Vagina (tissue), 2 donors: ENCODE results near the gene URI1.

ENCODE experiments used
- POLR2A ChIP-seq, 2 donors: fragments of 450-650 bp; IDR thresholded peaks; one replicate each; pipeline ENCODE4 v1.6.1; 2017; ENCODE audit warnings: antibody characterized with exemption in 2 of 2, mild to moderate bottlenecking in 2 of 2, moderate library complexity in 2 of 2
- POLR2AphosphoS5 ChIP-seq, 2 donors: sonication (generic); formaldehyde crosslinking; IDR thresholded peaks; one replicate each; pipeline ENCODE4 v1.9.0; 2017; ENCODE audit warnings: antibody characterized with exemption in 2 of 2, mild to moderate bottlenecking in 2 of 2, low read depth in 1 of 2; ENCODE audit not compliant: insufficient read depth in 1 of 2
- TF ChIP-seq, protein P1 (sequence below), 3 experiments: fragments of 450-650 bp in 2 of 3; fragments of 200-600 bp in 1 of 3; sonication (generic) in 1 of 3; IDR thresholded peaks; one replicate each; pipeline ENCODE4 v1.5.1; 2017 to 2019; ENCODE audit warnings: antibody characterized with exemption in 3 of 3, mild to moderate bottlenecking in 2 of 3, moderate library complexity in 2 of 3

DNA sequence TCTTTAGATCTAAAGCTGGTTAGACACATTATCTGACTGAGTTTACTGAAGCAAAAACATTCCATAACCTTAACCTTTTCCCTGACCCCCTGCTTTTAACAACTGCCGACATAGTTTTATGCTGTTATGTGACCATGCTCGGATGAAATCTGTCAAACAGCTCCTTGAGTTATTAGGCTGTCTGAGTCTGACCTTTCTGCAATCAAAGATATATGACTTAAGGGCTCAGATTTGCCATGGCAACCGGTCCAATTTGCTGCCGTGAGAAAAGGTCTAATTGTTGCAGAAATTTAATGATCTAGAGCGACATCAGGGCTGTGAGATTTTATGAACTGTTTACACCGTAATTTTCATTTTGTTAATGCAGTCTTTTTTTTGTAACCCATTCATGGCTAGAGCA, 61.8 kb downstream of the URI1 start:
- TF ChIP-seq, protein P1, sequence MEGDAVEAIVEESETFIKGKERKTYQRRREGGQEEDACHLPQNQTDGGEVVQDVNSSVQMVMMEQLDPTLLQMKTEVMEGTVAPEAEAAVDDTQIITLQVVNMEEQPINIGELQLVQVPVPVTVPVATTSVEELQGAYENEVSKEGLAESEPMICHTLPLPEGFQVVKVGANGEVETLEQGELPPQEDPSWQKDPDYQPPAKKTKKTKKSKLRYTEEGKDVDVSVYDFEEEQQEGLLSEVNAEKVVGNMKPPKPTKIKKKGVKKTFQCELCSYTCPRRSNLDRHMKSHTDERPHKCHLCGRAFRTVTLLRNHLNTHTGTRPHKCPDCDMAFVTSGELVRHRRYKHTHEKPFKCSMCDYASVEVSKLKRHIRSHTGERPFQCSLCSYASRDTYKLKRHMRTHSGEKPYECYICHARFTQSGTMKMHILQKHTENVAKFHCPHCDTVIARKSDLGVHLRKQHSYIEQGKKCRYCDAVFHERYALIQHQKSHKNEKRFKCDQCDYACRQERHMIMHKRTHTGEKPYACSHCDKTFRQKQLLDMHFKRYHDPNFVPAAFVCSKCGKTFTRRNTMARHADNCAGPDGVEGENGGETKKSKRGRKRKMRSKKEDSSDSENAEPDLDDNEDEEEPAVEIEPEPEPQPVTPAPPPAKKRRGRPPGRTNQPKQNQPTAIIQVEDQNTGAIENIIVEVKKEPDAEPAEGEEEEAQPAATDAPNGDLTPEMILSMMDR (IDR thresholded peaks at IDR 0.05), result no peak
- no peak for TF ChIP-seq POLR2A (IDR thresholded peaks at IDR 0.05)
- TF ChIP-seq POLR2AphosphoS5 (IDR thresholded peaks at IDR 0.05; ENCODE audit: insufficient read depth in 1 of 2, low read depth in 1 of 2), result no peak
